Activated CD8-positive, alpha-beta memory T cell treated with anti-CD3 and anti-CD28 coated beads, Interleukin-2, amount 50 U/mL, for 24 hours (primary cell): ENCODE data around the gene B4GALT7.

Source experiments
- DNase-seq: peaks from one replicate; pipeline ENCODE4 v3.0.0-alpha.2; 2020; ENCODE audit errors: extremely low read depth

Gene B4GALT7

GRCh38 chr5:177593511-177593910 is 6.4 kb upstream of the B4GALT7 start:
- no peak for DNase-seq

- no peak for DNase-seq
Observed at GRCh38 chr5:177594071-177594470, 5.9 kb upstream of the B4GALT7 start.

GRCh38 chr5:177595026-177595585 is 4.8 kb upstream of the B4GALT7 start:
- DNase-seq, result no peak

GRCh38 chr5:177595991-177596774 is 3.7 kb upstream of the B4GALT7 start:
- no peak for DNase-seq

GRCh38 chr5:177596775-177597238 is 3.1 kb upstream of the B4GALT7 start:
- no peak for DNase-seq

- DNase-seq, result no peak
Observed at GRCh38 chr5:177598477-177598876, 1.5 kb upstream of the B4GALT7 start.

- DNase-seq, result no peak
Observed at GRCh38 chr5:177600508-177601018, 631 bp downstream of the B4GALT7 start.

GRCh38 chr5:177601126-177601525 is 1.2 kb downstream of the B4GALT7 start:
- DNase-seq, result no peak

- DNase-seq, result no peak
Observed at GRCh38 chr5:177601577-177602457, 1.9 kb downstream of the B4GALT7 start.

- DNase-seq, result no peak
Observed at GRCh38 chr5:177602458-177602830, 2.5 kb downstream of the B4GALT7 start.

GRCh38 chr5:177603631-177604030 is 3.7 kb downstream of the B4GALT7 start:
- no peak for DNase-seq

GRCh38 chr5:177604116-177604521 is 4.2 kb downstream of the B4GALT7 start:
- DNase-seq, result no peak

- DNase-seq, result no peak
Observed at GRCh38 chr5:177604656-177605055, 4.7 kb downstream of the B4GALT7 start.

GRCh38 chr5:177605078-177605477 is 5.1 kb downstream of the B4GALT7 start:
- no peak for DNase-seq

GRCh38 chr5:177605667-177606066 is 5.7 kb downstream of the B4GALT7 start:
- DNase-seq, result no peak

- DNase-seq, result no peak
Observed at GRCh38 chr5:177606071-177607051, 6.4 kb downstream of the B4GALT7 start.

- DNase-seq, result no peak
Observed at GRCh38 chr5:177607115-177607451, 7.2 kb downstream of the B4GALT7 start.

- no peak for DNase-seq
Observed at GRCh38 chr5:177607452-177608192, 7.7 kb downstream of the B4GALT7 start.

GRCh38 chr5:177608243-177609075 is 8.5 kb downstream of the B4GALT7 start:
- DNase-seq, result no peak
